PC-9 (cell line): Measurements from ENCODE around the gene GAK.

ENCODE experiments used
- EZH2 ChIP-seq: fragments of 200-600 bp; sonication (generic); IDR thresholded peaks from 2 replicates; pipeline ENCODE4 v1.8.0; 2017; ENCODE audit warnings: antibody characterized with exemption, low read depth
- TF ChIP-seq, protein P1 (sequence below): fragments of 200-600 bp; sonication (generic); conservative IDR thresholded peaks from 2 replicates; pipeline ENCODE4 v1.6.1; 2017; ENCODE audit warnings: mixed run types, antibody characterized with exemption, mild to moderate bottlenecking, moderate library complexity

DNA sequence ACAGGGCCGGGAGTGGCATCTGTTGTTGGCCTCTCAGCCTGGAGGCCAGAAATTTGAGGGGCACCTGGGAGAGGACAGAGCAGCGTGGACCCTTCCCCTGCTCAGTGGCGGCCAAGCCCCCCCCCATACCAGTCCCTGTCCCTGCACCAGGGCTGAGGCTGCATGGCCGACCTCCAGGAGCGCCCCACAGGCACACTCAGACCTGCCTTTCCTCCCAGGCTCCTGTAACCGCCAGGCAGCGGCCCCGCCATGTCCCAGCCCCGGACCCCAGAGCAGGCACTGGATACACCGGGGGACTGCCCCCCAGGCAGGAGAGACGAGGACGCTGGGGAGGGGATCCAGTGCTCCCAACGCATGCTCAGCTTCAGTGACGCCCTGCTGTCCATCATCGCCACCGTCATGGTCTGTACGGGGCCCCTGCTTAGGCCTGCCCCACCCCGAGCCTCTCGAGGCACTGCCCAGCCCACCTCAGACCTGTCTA, 15.4 kb upstream of the GAK start:
- TF ChIP-seq, protein P1, sequence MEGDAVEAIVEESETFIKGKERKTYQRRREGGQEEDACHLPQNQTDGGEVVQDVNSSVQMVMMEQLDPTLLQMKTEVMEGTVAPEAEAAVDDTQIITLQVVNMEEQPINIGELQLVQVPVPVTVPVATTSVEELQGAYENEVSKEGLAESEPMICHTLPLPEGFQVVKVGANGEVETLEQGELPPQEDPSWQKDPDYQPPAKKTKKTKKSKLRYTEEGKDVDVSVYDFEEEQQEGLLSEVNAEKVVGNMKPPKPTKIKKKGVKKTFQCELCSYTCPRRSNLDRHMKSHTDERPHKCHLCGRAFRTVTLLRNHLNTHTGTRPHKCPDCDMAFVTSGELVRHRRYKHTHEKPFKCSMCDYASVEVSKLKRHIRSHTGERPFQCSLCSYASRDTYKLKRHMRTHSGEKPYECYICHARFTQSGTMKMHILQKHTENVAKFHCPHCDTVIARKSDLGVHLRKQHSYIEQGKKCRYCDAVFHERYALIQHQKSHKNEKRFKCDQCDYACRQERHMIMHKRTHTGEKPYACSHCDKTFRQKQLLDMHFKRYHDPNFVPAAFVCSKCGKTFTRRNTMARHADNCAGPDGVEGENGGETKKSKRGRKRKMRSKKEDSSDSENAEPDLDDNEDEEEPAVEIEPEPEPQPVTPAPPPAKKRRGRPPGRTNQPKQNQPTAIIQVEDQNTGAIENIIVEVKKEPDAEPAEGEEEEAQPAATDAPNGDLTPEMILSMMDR: no peak
- no peak for TF ChIP-seq EZH2
